GM20431 (cell line): ENCODE measurements around the gene MEGF10.
"Not testable (repeated sequence)": the region's sequence is repeated elsewhere in the genome, so short reads cannot be mapped to it uniquely, and the experiment has no call there.

Source experiments
- in situ Hi-C: fragments of 300-500 bp; cut with MseI, MboI; formaldehyde crosslinking; loops from one replicate; pipeline ENCODE4 v1.15.0; 2020; ENCODE audit warnings: low sequenced_read_pairs; ENCODE audit not compliant: unreplicated experiment

Gene MEGF10

GRCh38 chr5:127290019-127290945, at the start of gene MEGF10:
Gene MEGF10, plus strand, starts transcription at chr5:127290796. Its CDS starts 40,513 bp downstream, at chr5:127331309.
- in situ Hi-C loops, result loop anchor here (25.0 kb wide), 1 partner anchor 197 kb away; no protein-coding TSS in a partner anchor

GRCh38 chr5:127243011-127243410, 47.6 kb upstream of the MEGF10 start:
- in situ Hi-C loops, result no loop called here

GRCh38 chr5:127254729-127255284, 35.8 kb upstream of the MEGF10 start:
- in situ Hi-C loops, result no loop called here

- in situ Hi-C loops, result no loop called here
Measured at GRCh38 chr5:127256886-127257597, 33.6 kb upstream of the MEGF10 start.

GRCh38 chr5:127260686-127261085, 29.9 kb upstream of the MEGF10 start:
- in situ Hi-C loops, result no loop called here

GRCh38 chr5:127265473-127265872, 25.1 kb upstream of the MEGF10 start:
- in situ Hi-C loops, result not testable (repeated sequence)

- in situ Hi-C loops, result not testable (repeated sequence)
Measured at GRCh38 chr5:127268342-127268741, 22.3 kb upstream of the MEGF10 start.

- in situ Hi-C loops, result not testable (repeated sequence)
Measured at GRCh38 chr5:127270713-127271112, 19.9 kb upstream of the MEGF10 start.

GRCh38 chr5:127275641-127276193, 14.9 kb upstream of the MEGF10 start:
- in situ Hi-C loops, result loop anchor here (25.0 kb wide), 1 partner anchor 212 kb away; no protein-coding TSS in a partner anchor

- in situ Hi-C loops, result loop anchor here (25.0 kb wide), 1 partner anchor 207 kb away; no protein-coding TSS in a partner anchor
Measured at GRCh38 chr5:127280491-127281220, 9.9 kb upstream of the MEGF10 start.

- in situ Hi-C loops, result loop anchor here (25.0 kb wide), 1 partner anchor 206 kb away; no protein-coding TSS in a partner anchor
Measured at GRCh38 chr5:127281609-127282008, 9.0 kb upstream of the MEGF10 start.

GRCh38 chr5:127288676-127289075, 1.9 kb upstream of the MEGF10 start:
- in situ Hi-C loops, result loop anchor here (25.0 kb wide), 1 partner anchor 199 kb away; no protein-coding TSS in a partner anchor

- in situ Hi-C loops, result loop anchor here (25.0 kb wide), 1 partner anchor 196 kb away; no protein-coding TSS in a partner anchor
Measured at GRCh38 chr5:127290946-127291693, 524 bp downstream of the MEGF10 start.

GRCh38 chr5:127292030-127292735, 1.6 kb downstream of the MEGF10 start:
- in situ Hi-C loops, result loop anchor here (25.0 kb wide), 1 partner anchor 195 kb away; no protein-coding TSS in a partner anchor

GRCh38 chr5:127293373-127293772, 2.8 kb downstream of the MEGF10 start:
- in situ Hi-C loops, result loop anchor here (25.0 kb wide), 1 partner anchor 194 kb away; no protein-coding TSS in a partner anchor

- in situ Hi-C loops, result loop anchor here (25.0 kb wide), 1 partner anchor 192 kb away; no protein-coding TSS in a partner anchor
Measured at GRCh38 chr5:127294829-127295228, 4.2 kb downstream of the MEGF10 start.

- in situ Hi-C loops, result loop anchor here (25.0 kb wide), 1 partner anchor 192 kb away; no protein-coding TSS in a partner anchor
Measured at GRCh38 chr5:127295454-127295853, 4.9 kb downstream of the MEGF10 start.

- in situ Hi-C loops, result loop anchor here (25.0 kb wide), 1 partner anchor 191 kb away; no protein-coding TSS in a partner anchor
Measured at GRCh38 chr5:127296321-127296720, 5.7 kb downstream of the MEGF10 start.
